Effector memory CD4-positive, alpha-beta T cell (primary cell): ENCODE data around the gene CDH4.

Experiments
- DNase-seq, 3 donors: peaks; one replicate each; pipeline ENCODE4 v3.0.0-alpha.2; 2020
- H3K27ac ChIP-seq: 2 replicates; pipeline ENCODE4 v1.7.0; 2013; ENCODE audit warnings: mild to moderate bottlenecking, low read length, moderate library complexity; ENCODE audit not compliant: insufficient read depth, poor library complexity, severe bottlenecking
- H3K27me3 ChIP-seq: replicated peaks from 2 replicates; pipeline ENCODE4 v1.7.0; 2013; ENCODE audit warnings: mild to moderate bottlenecking, low read length; ENCODE audit not compliant: insufficient read depth, control insufficient read depth, poor library complexity, severe bottlenecking
- H3K36me3 ChIP-seq: 2 replicates; pipeline ENCODE4 v1.7.0; 2013; ENCODE audit warnings: mild to moderate bottlenecking, low read length, moderate library complexity; ENCODE audit not compliant: control insufficient read depth, insufficient read depth
- H3K4me1 ChIP-seq: 2 replicates; pipeline ENCODE4 v1.7.0; 2013; ENCODE audit warnings: low read length, mild to moderate bottlenecking; ENCODE audit not compliant: control insufficient read depth, insufficient read depth, poor library complexity, severe bottlenecking
- H3K4me3 ChIP-seq: 2 replicates; pipeline ENCODE4 v1.7.0; 2013; ENCODE audit warnings: low read length, low read depth, mild to moderate bottlenecking; ENCODE audit not compliant: insufficient read depth, poor library complexity, severe bottlenecking
- H3K9me3 ChIP-seq: 2 replicates; pipeline ENCODE4 v1.7.0; 2013; ENCODE audit warnings: mild to moderate bottlenecking, low read length, moderate library complexity; ENCODE audit not compliant: control insufficient read depth
- total RNA-seq, 3 donors: gene quantifications; one replicate each; lab custom pipeline; 2026; lab: John Stamatoyannopoulos, UW

CDH4 gene
- total RNA-seq, result 0.86 to 1.2 (median 1.2) reads per million in 3 donors

DNA sequence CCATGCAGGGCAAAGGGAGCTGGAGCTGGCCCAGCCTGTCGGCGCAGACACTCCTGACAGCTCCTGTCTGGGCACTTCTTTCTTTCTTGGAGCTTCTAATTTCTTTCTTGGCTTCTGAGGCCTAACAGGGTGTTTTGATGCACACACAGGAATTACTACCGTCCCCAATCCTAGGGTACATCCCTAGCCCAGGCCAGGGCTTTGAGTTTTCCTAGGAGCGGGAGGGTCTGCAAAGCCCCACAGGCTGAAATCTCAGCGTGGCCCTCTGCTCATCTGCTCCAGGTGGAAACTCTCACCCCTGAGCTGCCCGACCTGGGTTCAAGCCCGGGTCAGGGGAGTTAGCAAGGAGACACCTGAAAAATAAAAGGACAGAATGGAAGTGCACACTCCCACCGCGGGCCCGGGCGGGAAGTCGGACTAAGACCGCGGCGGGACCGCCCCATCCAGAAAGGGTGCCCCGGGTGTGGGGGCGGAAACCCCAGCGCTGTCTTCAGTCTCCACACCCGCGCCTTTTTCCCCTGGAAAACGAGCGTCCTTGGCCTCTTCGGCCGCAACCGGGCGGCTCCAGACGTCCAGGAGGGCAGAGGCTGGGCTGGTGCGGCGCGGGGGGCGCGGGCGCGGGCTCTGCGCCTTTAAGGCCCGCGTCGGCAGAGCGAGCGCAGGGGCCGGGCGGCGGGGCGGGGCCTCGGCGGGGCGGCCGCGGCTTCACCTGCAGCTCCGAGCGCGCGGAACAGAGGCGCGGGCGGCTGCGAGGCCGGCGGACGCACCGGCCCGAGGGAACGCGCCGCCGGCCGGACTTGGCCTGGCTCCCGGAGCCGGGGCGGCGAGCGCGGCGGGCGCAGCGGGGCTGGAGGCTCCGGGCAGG is at the start of gene CDH4:
Gene CDH4 (plus strand): TSS at position 733 of the 865 bp plus-strand sequence.
- Histone ChIP-seq H3K27me3 (peaks cover 3% of the 10 kb centered on the region), H3K4me3 (no peak within 1 kb of the TSS), H3K27ac (no peak within 1 kb of the TSS)

DNA sequence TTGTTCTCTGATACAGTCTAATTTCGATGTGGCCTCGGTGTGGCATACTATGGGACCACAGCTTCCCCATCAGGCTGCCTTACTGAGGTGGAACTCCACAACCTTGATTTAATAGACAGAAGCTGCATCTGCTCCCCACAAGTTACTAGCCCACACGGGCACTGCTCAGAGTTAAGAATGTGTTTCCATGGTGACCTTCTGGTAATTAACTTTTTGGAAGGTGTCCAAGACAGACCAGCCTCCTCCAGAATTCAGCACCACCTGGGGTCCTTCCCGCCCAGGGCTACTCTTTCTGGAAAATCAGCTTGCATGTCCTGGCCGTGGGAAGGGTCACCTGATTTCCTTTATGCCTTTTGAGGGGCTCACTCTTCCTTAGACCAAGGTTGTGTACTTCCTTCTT is 48.7 kb upstream of the CDH4 start:
- Histone ChIP-seq H3K4me3 (no peak overlapping the region), H3K9me3 (no peaks in the 10 kb centered on the region), H3K27me3 (no peaks in the 10 kb centered on the region), H3K27ac (no peak overlapping the region), H3K4me1 (no peaks in the 10 kb centered on the region), H3K36me3 (no peaks in the 10 kb centered on the region)
- no peak for DNase-seq

More for the DNA sequence above, at the start of gene CDH4:
- no peak for DNase-seq
- H3K4me1 ChIP-seq, result no peaks in the 10 kb centered on the region
- no peaks in the 10 kb centered on the region for H3K9me3 ChIP-seq
- H3K36me3 ChIP-seq, result no peaks in the 10 kb centered on the region

DNA sequence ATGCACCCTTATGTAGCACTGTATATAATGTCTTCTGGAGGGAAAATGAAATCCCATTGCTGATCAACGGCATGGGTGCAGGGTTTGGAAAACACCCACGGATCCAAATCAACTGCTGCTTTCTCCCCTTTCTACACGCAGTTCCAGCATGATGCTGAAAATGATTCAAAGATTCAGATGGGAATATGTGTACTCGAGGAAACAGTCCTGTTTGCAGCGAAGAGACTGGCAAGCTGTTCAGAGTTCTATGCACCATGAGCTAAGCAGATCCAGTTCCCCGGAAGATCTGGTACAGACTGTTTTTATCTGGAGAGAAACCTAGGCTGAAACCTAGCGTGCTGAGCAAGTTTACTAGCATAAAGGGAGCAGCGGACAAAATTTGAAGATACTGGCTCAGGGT is 47.9 kb upstream of the CDH4 start:
- no peak overlapping the region for H3K27ac ChIP-seq
- H3K9me3 ChIP-seq, result no peaks in the 10 kb centered on the region
- H3K4me3 ChIP-seq, result no peak overlapping the region
- H3K36me3 ChIP-seq, result no peaks in the 10 kb centered on the region
- no peak for DNase-seq
- no peaks in the 10 kb centered on the region for H3K4me1 ChIP-seq
- H3K27me3 ChIP-seq, result no peaks in the 10 kb centered on the region

DNA sequence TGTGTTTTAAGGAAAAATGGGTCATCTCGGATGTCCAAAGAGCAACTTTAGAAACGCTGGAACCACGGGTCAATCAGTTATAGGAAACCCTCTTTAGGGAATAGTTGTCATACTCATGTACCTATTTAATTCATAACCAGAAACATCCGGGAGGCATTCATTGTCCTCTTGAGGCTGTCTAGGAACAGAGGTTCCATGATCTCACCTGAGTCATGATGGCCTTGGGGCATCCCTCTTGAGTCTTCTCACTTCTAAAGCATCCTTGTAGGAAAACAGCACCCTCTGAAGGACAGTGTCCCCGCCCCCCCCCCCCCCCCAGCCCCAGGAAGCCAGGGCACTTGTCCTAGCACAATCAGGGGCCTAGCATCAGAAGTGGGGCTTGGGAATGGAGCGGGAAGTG is 46.3 kb upstream of the CDH4 start:
- H3K4me3 ChIP-seq, result no peak overlapping the region
- no peaks in the 10 kb centered on the region for H3K27me3 ChIP-seq
- DNase-seq, result no peak
- H3K27ac ChIP-seq, result no peak overlapping the region
- H3K36me3 ChIP-seq, result no peaks in the 10 kb centered on the region
- no peaks in the 10 kb centered on the region for H3K4me1 ChIP-seq
- no peaks in the 10 kb centered on the region for H3K9me3 ChIP-seq

DNA sequence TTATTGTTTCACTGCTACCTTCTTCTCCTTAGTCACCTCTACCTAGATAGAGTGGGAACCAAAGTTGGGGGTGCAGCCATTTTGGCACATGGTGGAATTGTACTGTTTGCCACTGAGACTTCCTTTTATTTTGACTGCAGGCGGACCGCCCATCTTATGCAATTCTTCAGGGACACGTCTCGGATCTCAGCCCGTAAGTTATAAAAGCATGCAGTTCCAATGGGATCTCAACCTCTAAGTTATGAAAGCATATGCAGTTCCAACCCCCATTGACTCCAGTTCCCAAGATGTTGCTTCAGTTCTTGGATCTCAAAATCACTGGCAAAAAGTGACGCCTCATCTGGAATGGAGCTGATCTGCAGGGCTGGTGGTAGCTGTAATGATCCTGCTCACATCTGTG is 41.2 kb upstream of the CDH4 start:
- Histone ChIP-seq H3K9me3 (no peaks in the 10 kb centered on the region), H3K4me3 (no peak overlapping the region), H3K36me3 (no peaks in the 10 kb centered on the region), H3K27me3 (no peaks in the 10 kb centered on the region), H3K27ac (no peak overlapping the region), H3K4me1 (no peaks in the 10 kb centered on the region)
- no peak for DNase-seq

DNA sequence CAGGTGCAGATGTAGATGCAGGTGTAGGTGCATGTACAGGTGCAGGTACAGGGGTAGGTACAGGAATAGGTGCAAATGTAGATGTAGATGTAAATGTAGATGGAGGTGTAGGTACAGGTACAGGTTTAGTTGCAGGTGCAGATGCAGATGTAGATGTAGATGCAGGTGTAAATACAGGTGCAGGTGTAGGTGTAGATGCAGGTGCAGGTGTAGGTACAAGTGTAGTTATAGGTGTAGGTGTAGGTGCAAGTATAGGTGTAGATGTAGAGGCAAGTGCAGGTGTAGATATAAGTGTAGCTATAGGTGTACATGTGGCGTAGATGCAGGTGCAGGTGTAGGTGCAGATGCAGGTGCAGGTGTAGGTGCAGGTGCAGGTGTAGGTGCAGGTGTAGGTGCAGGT is 34.2 kb upstream of the CDH4 start:
- H3K27me3 ChIP-seq, result peaks cover 3% of the 10 kb centered on the region
- no peaks in the 10 kb centered on the region for H3K9me3 ChIP-seq
- no peaks in the 10 kb centered on the region for H3K4me1 ChIP-seq
- no peaks in the 10 kb centered on the region for H3K36me3 ChIP-seq
- H3K4me3 ChIP-seq, result no peak overlapping the region
- no peak for DNase-seq
- H3K27ac ChIP-seq, result no peak overlapping the region

DNA sequence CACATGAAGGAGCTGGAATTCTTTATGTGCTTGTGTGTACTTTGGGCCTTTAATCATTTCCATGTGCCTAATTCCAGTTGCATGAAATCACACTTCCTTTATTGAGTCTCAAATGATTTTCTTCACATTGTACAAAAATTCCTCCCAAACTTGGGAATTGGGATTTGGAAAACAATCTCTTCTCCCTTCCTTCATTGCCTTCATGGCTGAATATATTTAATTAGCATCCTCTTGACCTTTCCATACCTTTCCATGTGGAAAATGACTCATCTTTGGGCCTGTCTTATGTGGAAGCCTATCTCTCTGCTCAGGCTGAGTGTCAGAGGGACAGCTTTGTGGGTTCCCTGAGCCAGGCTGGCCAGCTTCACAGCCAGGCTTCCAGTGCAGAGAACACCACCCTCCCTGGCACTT is 33.0 kb upstream of the CDH4 start:
- H3K4me1 ChIP-seq, result no peaks in the 10 kb centered on the region
- no peak for DNase-seq
- H3K27me3 ChIP-seq, result peaks cover 3% of the 10 kb centered on the region
- no peaks in the 10 kb centered on the region for H3K36me3 ChIP-seq
- no peak overlapping the region for H3K27ac ChIP-seq
- H3K4me3 ChIP-seq, result no peak overlapping the region
- no peaks in the 10 kb centered on the region for H3K9me3 ChIP-seq

DNA sequence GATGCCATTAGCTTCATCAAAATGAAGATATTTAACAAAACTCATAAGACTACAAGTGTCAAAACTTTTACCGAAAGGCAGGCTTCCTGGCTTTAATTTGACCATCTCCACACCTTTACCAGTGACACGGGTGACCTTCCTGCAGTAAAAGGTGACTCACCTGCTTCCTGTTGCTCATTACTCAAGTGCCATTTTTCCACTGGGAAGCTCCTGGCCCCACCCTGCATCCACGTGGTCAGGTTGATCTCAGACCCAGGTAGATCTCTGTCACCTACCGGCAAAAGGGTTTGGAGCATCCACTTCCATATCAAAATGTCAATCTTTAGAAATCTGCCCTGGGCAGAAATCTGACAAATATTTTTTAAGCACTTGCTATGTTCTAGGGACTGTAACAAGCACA is 31.9 kb upstream of the CDH4 start:
- H3K27me3 ChIP-seq, result peaks cover 3% of the 10 kb centered on the region

DNA sequence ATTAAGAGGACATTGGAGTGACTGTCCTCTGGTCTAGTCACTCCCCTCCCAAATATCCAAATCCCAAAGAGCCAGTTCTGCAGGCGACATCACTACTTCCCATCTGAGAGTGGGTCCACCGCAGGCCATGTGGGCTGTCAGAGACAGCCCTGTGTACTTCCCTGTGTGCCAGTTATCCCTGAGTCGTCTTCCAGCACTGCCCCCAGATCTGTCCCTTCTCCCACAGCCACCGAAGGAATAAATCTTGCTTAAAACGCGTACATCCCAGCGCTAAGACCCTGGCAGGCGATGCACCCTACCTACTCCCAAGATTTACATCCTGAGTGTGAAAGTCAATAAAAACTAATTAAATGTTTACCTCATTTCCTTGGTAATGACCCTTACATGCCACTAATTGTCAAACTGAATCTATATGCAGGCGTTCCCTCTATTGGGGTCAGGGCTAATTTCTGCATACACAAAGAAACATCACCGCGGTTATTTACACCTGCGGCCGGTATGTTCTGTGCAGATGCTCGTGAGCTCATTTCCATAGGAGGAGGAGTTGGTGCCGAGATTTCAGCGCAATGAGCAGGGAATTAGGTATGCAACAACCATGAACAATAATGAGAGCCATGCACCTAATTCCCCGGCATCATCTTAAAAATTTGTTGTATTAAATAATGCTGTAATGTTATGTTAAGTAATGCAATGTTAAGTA is 31.3 kb upstream of the CDH4 start:
- Histone ChIP-seq H3K9me3 (no peaks in the 10 kb centered on the region), H3K27me3 (peaks cover 3% of the 10 kb centered on the region), H3K4me1 (no peaks in the 10 kb centered on the region), H3K27ac (no peak overlapping the region), H3K4me3 (no peak overlapping the region), H3K36me3 (no peaks in the 10 kb centered on the region)
- no peak for DNase-seq

More for the DNA sequence above, 31.9 kb upstream of the CDH4 start:
- no peak overlapping the region for H3K27ac ChIP-seq
- H3K4me3 ChIP-seq, result no peak overlapping the region
- no peak for DNase-seq
- H3K9me3 ChIP-seq, result no peaks in the 10 kb centered on the region
- H3K36me3 ChIP-seq, result no peaks in the 10 kb centered on the region
- H3K4me1 ChIP-seq, result no peaks in the 10 kb centered on the region

DNA sequence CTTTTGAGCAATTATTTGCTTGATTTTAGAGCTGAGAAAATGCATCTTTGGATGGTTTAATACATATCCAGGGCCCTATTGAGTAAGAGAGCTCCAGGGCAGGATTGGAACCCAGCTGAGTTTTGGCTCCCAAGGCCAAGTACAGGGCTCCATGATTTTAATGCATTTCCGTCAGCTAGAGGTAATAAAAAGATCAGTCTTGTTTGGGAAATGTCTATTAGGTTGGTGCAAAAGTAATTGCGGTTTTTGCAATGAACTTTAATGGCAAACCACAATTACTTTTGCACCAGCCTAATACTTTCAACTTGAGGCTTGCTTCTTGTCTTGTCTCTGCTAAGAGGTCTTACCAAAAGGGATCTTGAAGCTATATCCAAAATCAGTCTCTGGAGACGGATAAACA is 29.4 kb upstream of the CDH4 start:
- H3K9me3 ChIP-seq, result no peaks in the 10 kb centered on the region
- H3K36me3 ChIP-seq, result no peaks in the 10 kb centered on the region
- H3K4me3 ChIP-seq, result no peak overlapping the region
- no peak overlapping the region for H3K27ac ChIP-seq
- DNase-seq, result no peak
- H3K27me3 ChIP-seq, result peaks cover 3% of the 10 kb centered on the region
- H3K4me1 ChIP-seq, result no peaks in the 10 kb centered on the region
